GM21529 (cell line): ENCODE measurements around the gene LRRN1.

ENCODE experiments used
- ATAC-seq: cut with Tn5 transposase; IDR thresholded peaks from one replicate; pipeline ENCODE4 v1.9.1; 2021; ENCODE audit not compliant: unreplicated experiment

Gene LRRN1

GRCh38 chr3:3799173-3800079 lies at the start of gene LRRN1:
LRRN1 (plus strand) TSS chr3:3799431; CDS start chr3:3844642, 45,211 bp downstream.
- no peak for ATAC-seq

- no peak for ATAC-seq
These were observed 45.8 kb upstream of the LRRN1 start for GRCh38 chr3:3753416-3753815.

- no peak for ATAC-seq
These were observed 33.6 kb upstream of the LRRN1 start for GRCh38 chr3:3765661-3766060.

GRCh38 chr3:3766140-3766539 lies 33.1 kb upstream of the LRRN1 start:
- no peak for ATAC-seq

- ATAC-seq = no peak
These were observed 28.1 kb upstream of the LRRN1 start for GRCh38 chr3:3771094-3771493.

- no peak for ATAC-seq
These were observed 27.7 kb upstream of the LRRN1 start for GRCh38 chr3:3771567-3771966.

GRCh38 chr3:3772338-3772737 lies 26.9 kb upstream of the LRRN1 start:
- ATAC-seq = no peak

- ATAC-seq = no peak
These were observed 26.3 kb upstream of the LRRN1 start for GRCh38 chr3:3772920-3773319.

GRCh38 chr3:3776607-3777006 lies 22.6 kb upstream of the LRRN1 start:
- no peak for ATAC-seq

- ATAC-seq = no peak
These were observed 21.0 kb upstream of the LRRN1 start for GRCh38 chr3:3778216-3778615.

GRCh38 chr3:3778641-3779270 lies 20.5 kb upstream of the LRRN1 start:
- ATAC-seq = no peak

- no peak for ATAC-seq
These were observed 16.8 kb upstream of the LRRN1 start for GRCh38 chr3:3782457-3782856.

- ATAC-seq = no peak
These were observed 16.0 kb upstream of the LRRN1 start for GRCh38 chr3:3783210-3783609.

GRCh38 chr3:3783696-3784095 lies 15.5 kb upstream of the LRRN1 start:
- no peak for ATAC-seq

GRCh38 chr3:3792391-3792790 lies 6.8 kb upstream of the LRRN1 start:
- ATAC-seq = no peak

- ATAC-seq = no peak
These were observed 559 bp upstream of the LRRN1 start for GRCh38 chr3:3798631-3799113.

- ATAC-seq = no peak
These were observed 837 bp downstream of the LRRN1 start for GRCh38 chr3:3800080-3800455.

- ATAC-seq = no peak
These were observed 1.7 kb downstream of the LRRN1 start for GRCh38 chr3:3800685-3801493.

GRCh38 chr3:3801494-3801841 lies 2.2 kb downstream of the LRRN1 start:
- ATAC-seq = no peak

GRCh38 chr3:3802046-3802445 lies 2.8 kb downstream of the LRRN1 start:
- ATAC-seq = no peak

GRCh38 chr3:3804560-3804959 lies 5.3 kb downstream of the LRRN1 start:
- ATAC-seq = no peak

- no peak for ATAC-seq
These were observed 6.9 kb downstream of the LRRN1 start for GRCh38 chr3:3806092-3806491.
